Measurements from ENCODE around the gene ITCH. TPM values are rescaled to one million over a fixed set of nuclear protein-coding genes. Genes with fewer than 3 reads are reported as not detected.

The ITCH gene
- polyA plus RNA-seq, 1 donor from 2014 or later, result 39.5 TPM

GRCh38 chr20:34544109-34544796, 181.2 kb downstream of the ITCH start:
- Histone ChIP-seq H3K27me3 (ENCODE audit: insufficient read depth, low read depth, low read length) (no peaks in the 10 kb centered on the region), H2AFZ (ENCODE audit: low read depth, low read length) (no peak overlapping the region), H3K4me2 (ENCODE audit: low read length) (no peak overlapping the region), H3K36me3 (ENCODE audit: insufficient read depth, low read length) (no peaks in the 10 kb centered on the region), H4K20me1 (ENCODE audit: insufficient read depth) (no peaks in the 10 kb centered on the region), H3K79me2 (replicated peaks; ENCODE audit: insufficient read depth, low read length) (no peaks in the 10 kb centered on the region), H3K9me3 (ENCODE audit: low read length) (no peaks in the 10 kb centered on the region), H3K27ac (ENCODE audit: low read length) (no peak overlapping the region), H3F3A (ENCODE audit: insufficient read depth, low read length, poor library complexity, severe bottlenecking) (no peaks in the 10 kb centered on the region), H3K4me3 (ENCODE audit: low read length) (no peak overlapping the region), H3K9ac (ENCODE audit: low read length) (no peak overlapping the region), H3K9me2 (ENCODE audit: insufficient read depth, low read length) (no peaks in the 10 kb centered on the region)
- TF ChIP-seq MXI1 (conservative IDR thresholded peaks at IDR 0.05; ENCODE audit: poor library complexity, severe bottlenecking) (no peak), REST (IDR thresholded peaks at IDR 0.05; ENCODE audit: borderline replicate concordance) (no peak), POLR2AphosphoS5 (IDR thresholded peaks at IDR 0.05) (no peak), EZH2 (IDR thresholded peaks at IDR 0.05; ENCODE audit: borderline replicate concordance, insufficient read depth, low read length, poor library complexity, severe bottlenecking) (no peak), RAD21 (conservative IDR thresholded peaks at IDR 0.05) (no peak), TAF1 (IDR thresholded peaks at IDR 0.05; ENCODE audit: low read depth) (no peak), CTCF (IDR thresholded peaks at IDR 0.05; ENCODE audit: poor library complexity, severe bottlenecking) (no peak), EP300 (conservative IDR thresholded peaks at IDR 0.05; ENCODE audit: poor library complexity, severe bottlenecking) (no peak), SMC3 (conservative IDR thresholded peaks at IDR 0.05; ENCODE audit: poor library complexity) (no peak)

- Histone ChIP-seq H4K20me1 (ENCODE audit: insufficient read depth) (no peaks in the 10 kb centered on the region), H3K9ac (ENCODE audit: low read length) (no peak overlapping the region), H3K27me3 (ENCODE audit: insufficient read depth, low read depth, low read length) (no peaks in the 10 kb centered on the region)
Measured at GRCh38 chr20:34546751-34547181, 183.7 kb downstream of the ITCH start.

More at GRCh38 chr20:34546751-34547181, 183.7 kb downstream of the ITCH start:
- Histone ChIP-seq H3K79me2 (replicated peaks; ENCODE audit: insufficient read depth, low read length) (no peaks in the 10 kb centered on the region), H3K36me3 (ENCODE audit: insufficient read depth, low read length) (no peaks in the 10 kb centered on the region), H2AFZ (ENCODE audit: low read depth, low read length) (no peak overlapping the region), H3K9me2 (ENCODE audit: insufficient read depth, low read length) (no peaks in the 10 kb centered on the region), H3K9me3 (ENCODE audit: low read length) (no peaks in the 10 kb centered on the region), H3K4me3 (ENCODE audit: low read length) (no peak overlapping the region), H3K4me2 (ENCODE audit: low read length) (no peak overlapping the region), H3K27ac (ENCODE audit: low read length) (no peak overlapping the region), H3F3A (ENCODE audit: insufficient read depth, low read length, poor library complexity, severe bottlenecking) (no peaks in the 10 kb centered on the region)
- TF ChIP-seq SMC3 (conservative IDR thresholded peaks at IDR 0.05; ENCODE audit: poor library complexity) (no peak), EP300 (conservative IDR thresholded peaks at IDR 0.05; ENCODE audit: poor library complexity, severe bottlenecking) (no peak)

All from neural cell (in vitro differentiated cells).